DOHH2 (cell line): Measurements from ENCODE around the gene HDC.

ENCODE experiments used
- H3F3A ChIP-seq: fragments of 200-600 bp; sonication (generic), shearing (Covaris generic); 2 replicates; pipeline ENCODE4 v1.6.0; 2016; ENCODE audit warnings: antibody characterized with exemption, mild to moderate bottlenecking; ENCODE audit not compliant: control insufficient read depth, insufficient read depth
- H3K27ac ChIP-seq: fragments of 200-600 bp; sonication (generic); 2 replicates; pipeline ENCODE4 v1.5.1; 2014; ENCODE audit warnings: low read depth, mild to moderate bottlenecking, low read length, moderate library complexity
- H3K27me3 ChIP-seq: fragments of 200-600 bp; sonication (generic); 2 replicates; pipeline ENCODE4 v1.6.1; 2014; ENCODE audit warnings: mild to moderate bottlenecking, low read length, mixed read lengths; ENCODE audit not compliant: control insufficient read depth
- H3K36me3 ChIP-seq: fragments of 200-600 bp; sonication (generic); 2 replicates; pipeline ENCODE4 v1.6.1; 2014; ENCODE audit warnings: mild to moderate bottlenecking, low read length, moderate library complexity, mixed read lengths; ENCODE audit not compliant: control insufficient read depth
- H3K4me1 ChIP-seq: fragments of 200-600 bp; sonication (generic); 2 replicates; pipeline ENCODE4 v1.6.1; 2014; ENCODE audit warnings: mild to moderate bottlenecking, low read length, mixed read lengths; ENCODE audit not compliant: control insufficient read depth
- H3K4me2 ChIP-seq: fragments of 200-600 bp; sonication (generic); 2 replicates; pipeline ENCODE4 v1.6.0; 2014; ENCODE audit warnings: mild to moderate bottlenecking, low read length, moderate library complexity
- H3K4me3 ChIP-seq: fragments of 200-600 bp; sonication (generic); 2 replicates; pipeline ENCODE4 v1.5.1; 2014; ENCODE audit warnings: mild to moderate bottlenecking, low read length, mixed read lengths
- H3K79me2 ChIP-seq: fragments of 200-600 bp; sonication (generic); 2 replicates; pipeline ENCODE4 v1.6.1; 2014; ENCODE audit warnings: mild to moderate bottlenecking, low read length, mixed read lengths; ENCODE audit not compliant: control insufficient read depth
- H3K9me2 ChIP-seq: fragments of 200-600 bp; sonication (generic); replicated peaks from 2 replicates; pipeline ENCODE4 v1.6.1; 2014; ENCODE audit warnings: mild to moderate bottlenecking, low read length, mixed read lengths; ENCODE audit not compliant: control insufficient read depth
- H3K9me3 ChIP-seq: fragments of 200-600 bp; sonication (generic); 2 replicates; pipeline ENCODE4 v1.6.1; 2014; ENCODE audit warnings: antibody characterized with exemption, low read length, mixed read lengths; ENCODE audit not compliant: control insufficient read depth, insufficient read depth
- H4K20me1 ChIP-seq: fragments of 200-600 bp; sonication (generic); 2 replicates; pipeline ENCODE4 v1.6.0; 2014; ENCODE audit warnings: low read depth, mild to moderate bottlenecking, antibody characterized with exemption, low read length, moderate library complexity; ENCODE audit not compliant: control insufficient read depth, insufficient read depth
- EZH2phosphoT487 ChIP-seq: fragments of 200-600 bp; sonication (generic); IDR thresholded peaks from 2 replicates; pipeline ENCODE4 v1.6.1; 2017; ENCODE audit warnings: borderline replicate concordance, mild to moderate bottlenecking, antibody characterized with exemption, low read length, moderate library complexity, mixed read lengths
- TF ChIP-seq, protein P1 (sequence below): fragments of 200-600 bp; sonication (generic); IDR thresholded peaks from one replicate; pipeline ENCODE4 v1.5.1; 2014; ENCODE audit warnings: antibody characterized with exemption, mild to moderate bottlenecking, low read depth, low read length; ENCODE audit not compliant: poor library complexity, severe bottlenecking

HDC gene

DNA sequence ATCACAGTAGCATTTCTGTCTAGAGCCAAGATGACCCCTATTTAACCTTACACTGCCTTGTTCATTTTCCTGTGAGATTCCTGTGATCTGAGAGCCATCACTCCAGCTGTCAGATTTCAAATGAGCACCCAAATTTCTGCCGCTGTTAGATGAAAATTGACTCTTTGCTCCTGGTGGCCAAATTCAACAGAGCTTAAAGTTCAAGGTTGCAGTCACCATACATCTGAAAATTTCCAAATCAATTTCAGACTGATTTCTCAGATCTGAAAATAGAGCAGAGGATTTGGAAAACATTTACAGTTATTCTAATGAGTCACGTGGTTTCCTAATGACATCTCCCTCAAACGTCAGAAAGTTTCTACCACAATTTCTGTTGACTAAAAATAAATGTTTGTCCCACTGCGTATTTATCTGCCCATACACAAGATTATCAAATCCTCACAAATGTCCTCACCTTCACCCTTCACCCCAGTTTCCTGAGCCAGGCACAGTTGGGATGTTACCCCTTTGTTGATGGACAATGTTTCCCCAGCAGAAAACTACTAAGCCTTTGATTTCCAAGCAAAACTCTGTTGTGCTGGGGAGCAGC is 16.4 kb downstream of the HDC start:
- H3K27me3 ChIP-seq = peaks cover 7% of the 10 kb centered on the region

DNA sequence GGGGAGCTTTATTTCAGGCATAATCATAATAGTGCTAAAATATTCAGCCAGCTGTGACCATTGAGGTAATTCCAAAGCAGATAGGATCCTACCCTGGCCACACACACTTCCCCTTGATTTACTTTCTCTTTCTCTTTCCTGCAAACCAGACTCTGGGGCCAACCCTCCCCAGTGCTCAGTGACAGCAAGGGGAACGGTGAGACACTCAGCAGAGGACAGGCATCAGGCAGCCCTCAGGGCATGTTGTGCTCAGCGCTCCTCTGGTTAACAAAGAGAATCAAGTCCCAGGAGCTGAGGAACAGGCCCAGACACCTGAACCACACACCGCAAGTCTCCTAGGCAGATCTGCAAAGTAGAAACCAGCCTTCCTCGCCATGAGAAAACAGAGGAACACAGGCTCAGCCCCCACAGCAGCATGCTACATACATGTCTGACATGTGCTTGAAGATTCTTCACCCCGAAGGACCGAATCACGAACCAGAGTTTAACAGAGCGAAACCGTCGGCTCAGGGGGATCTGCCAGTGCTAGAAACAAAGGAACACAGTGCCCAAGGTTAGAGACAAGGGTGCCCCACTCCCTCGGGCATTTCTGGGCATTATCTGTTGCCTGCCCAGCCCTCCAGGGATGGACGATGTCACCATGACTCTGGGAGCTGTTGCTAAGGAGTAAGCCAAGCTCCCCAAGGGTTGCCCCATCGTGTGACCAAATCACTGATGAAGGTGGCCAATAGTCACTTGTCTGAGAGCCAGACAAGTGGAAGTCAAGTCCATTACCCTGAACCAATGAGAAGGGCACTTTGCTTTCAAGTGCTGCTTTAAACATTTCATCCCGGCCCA is 17.5 kb downstream of the HDC start:
- no peak overlapping the region for H3K4me3 ChIP-seq
- H3K27ac ChIP-seq = no peak overlapping the region
- H3K4me1 ChIP-seq = no peaks in the 10 kb centered on the region
- no peaks in the 10 kb centered on the region for H3K79me2 ChIP-seq
- H3K9me2 ChIP-seq = no peaks in the 10 kb centered on the region
- no peaks in the 10 kb centered on the region for H3K9me3 ChIP-seq
- H3F3A ChIP-seq = no peaks in the 10 kb centered on the region
- no peaks in the 10 kb centered on the region for H3K36me3 ChIP-seq
- H3K4me2 ChIP-seq = no peak overlapping the region
- H3K27me3 ChIP-seq = peaks cover 7% of the 10 kb centered on the region
- no peaks in the 10 kb centered on the region for H4K20me1 ChIP-seq
- no peak for TF ChIP-seq EZH2phosphoT487
- TF ChIP-seq, protein P1, sequence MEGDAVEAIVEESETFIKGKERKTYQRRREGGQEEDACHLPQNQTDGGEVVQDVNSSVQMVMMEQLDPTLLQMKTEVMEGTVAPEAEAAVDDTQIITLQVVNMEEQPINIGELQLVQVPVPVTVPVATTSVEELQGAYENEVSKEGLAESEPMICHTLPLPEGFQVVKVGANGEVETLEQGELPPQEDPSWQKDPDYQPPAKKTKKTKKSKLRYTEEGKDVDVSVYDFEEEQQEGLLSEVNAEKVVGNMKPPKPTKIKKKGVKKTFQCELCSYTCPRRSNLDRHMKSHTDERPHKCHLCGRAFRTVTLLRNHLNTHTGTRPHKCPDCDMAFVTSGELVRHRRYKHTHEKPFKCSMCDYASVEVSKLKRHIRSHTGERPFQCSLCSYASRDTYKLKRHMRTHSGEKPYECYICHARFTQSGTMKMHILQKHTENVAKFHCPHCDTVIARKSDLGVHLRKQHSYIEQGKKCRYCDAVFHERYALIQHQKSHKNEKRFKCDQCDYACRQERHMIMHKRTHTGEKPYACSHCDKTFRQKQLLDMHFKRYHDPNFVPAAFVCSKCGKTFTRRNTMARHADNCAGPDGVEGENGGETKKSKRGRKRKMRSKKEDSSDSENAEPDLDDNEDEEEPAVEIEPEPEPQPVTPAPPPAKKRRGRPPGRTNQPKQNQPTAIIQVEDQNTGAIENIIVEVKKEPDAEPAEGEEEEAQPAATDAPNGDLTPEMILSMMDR = no peak

More for the DNA sequence above, 16.4 kb downstream of the HDC start:
- Histone ChIP-seq H3K79me2 (no peaks in the 10 kb centered on the region), H3K9me2 (no peaks in the 10 kb centered on the region), H3K4me2 (no peak overlapping the region), H3K27ac (no peak overlapping the region), H4K20me1 (no peaks in the 10 kb centered on the region), H3K4me3 (no peak overlapping the region), H3F3A (no peaks in the 10 kb centered on the region), H3K9me3 (no peaks in the 10 kb centered on the region), H3K4me1 (no peaks in the 10 kb centered on the region), H3K36me3 (no peaks in the 10 kb centered on the region)
- TF ChIP-seq EZH2phosphoT487 = no peak

DNA sequence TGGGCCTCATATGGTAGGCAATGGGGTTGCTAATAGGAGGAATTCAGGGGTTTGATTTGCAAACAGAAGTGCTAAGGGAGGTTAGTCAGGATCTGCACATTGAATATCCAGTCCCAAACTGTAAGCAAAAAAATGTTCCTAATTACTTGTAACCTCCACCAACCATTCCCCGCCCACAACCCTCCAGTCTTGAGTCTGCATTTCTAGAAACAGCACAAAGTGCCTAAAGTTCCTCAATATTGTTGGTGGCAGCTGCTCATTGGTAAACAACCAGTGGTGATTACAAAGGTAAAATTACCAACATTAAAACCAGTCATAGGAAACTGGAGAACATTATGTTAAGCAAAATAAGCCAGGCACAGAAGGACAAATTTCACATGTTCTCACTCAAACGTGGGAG is 18.9 kb downstream of the HDC start:
- no peak for TF ChIP-seq EZH2phosphoT487
- TF ChIP-seq, protein P1 = no peak
- H3K9me2 ChIP-seq = no peaks in the 10 kb centered on the region
- H3K4me3 ChIP-seq = no peak overlapping the region
- H3K79me2 ChIP-seq = no peaks in the 10 kb centered on the region
- H3K9me3 ChIP-seq = no peaks in the 10 kb centered on the region
- H3F3A ChIP-seq = no peaks in the 10 kb centered on the region
- H3K27me3 ChIP-seq = peaks cover 7% of the 10 kb centered on the region
- H3K4me1 ChIP-seq = no peaks in the 10 kb centered on the region
- H3K36me3 ChIP-seq = no peaks in the 10 kb centered on the region
- no peak overlapping the region for H3K27ac ChIP-seq
- no peak overlapping the region for H3K4me2 ChIP-seq
- no peaks in the 10 kb centered on the region for H4K20me1 ChIP-seq
